GM23248 (cell line): ENCODE results near the gene SLC4A11. TPM values are rescaled to one million over a fixed set of nuclear protein-coding genes. Genes with fewer than 3 reads are reported as not detected.

Experiments
- DNase-seq: peaks from one replicate; pipeline ENCODE4 v3.0.0-alpha.2; 2015
- H2AFZ ChIP-seq: fragments of 200-600 bp; sonication (generic); 2 replicates; pipeline ENCODE4 v1.6.1; 2016; ENCODE audit warnings: antibody characterized with exemption
- H3F3A ChIP-seq: fragments of 200-600 bp; sonication (generic); 2 replicates; pipeline ENCODE4 v1.6.1; 2016; ENCODE audit warnings: mild to moderate bottlenecking, antibody characterized with exemption, mixed run types; ENCODE audit not compliant: insufficient read depth
- H3K27ac ChIP-seq: fragments of 200-600 bp; sonication (generic); 2 replicates; pipeline ENCODE4 v1.5.1; 2016; ENCODE audit warnings: mild to moderate bottlenecking
- H3K27me3 ChIP-seq: fragments of 200-600 bp; sonication (generic); replicated peaks from 2 replicates; pipeline ENCODE4 v1.6.1; 2016; ENCODE audit warnings: mild to moderate bottlenecking; ENCODE audit not compliant: insufficient read depth
- H3K36me3 ChIP-seq: fragments of 200-600 bp; sonication (generic); 2 replicates; pipeline ENCODE4 v1.6.1; 2016; ENCODE audit warnings: low read depth, mild to moderate bottlenecking
- H3K4me1 ChIP-seq: fragments of 200-600 bp; sonication (generic); 2 replicates; pipeline ENCODE4 v1.6.1; 2016; ENCODE audit warnings: mild to moderate bottlenecking; ENCODE audit not compliant: insufficient read depth
- H3K4me2 ChIP-seq: fragments of 200-600 bp; sonication (generic); one replicate; pipeline ENCODE4 v1.6.1; 2016; ENCODE audit warnings: mild to moderate bottlenecking; ENCODE audit not compliant: unreplicated experiment
- H3K4me3 ChIP-seq: fragments of 200-600 bp; sonication (generic); 2 replicates; pipeline ENCODE4 v1.5.1; 2016; ENCODE audit warnings: mild to moderate bottlenecking
- H3K79me2 ChIP-seq: fragments of 200-600 bp; sonication (generic); 2 replicates; pipeline ENCODE4 v1.6.1; 2016; ENCODE audit warnings: mild to moderate bottlenecking; ENCODE audit not compliant: insufficient read depth
- H3K9ac ChIP-seq: fragments of 200-600 bp; sonication (generic); 2 replicates; pipeline ENCODE4 v1.6.1; 2016; ENCODE audit warnings: mild to moderate bottlenecking
- H3K9me2 ChIP-seq: fragments of 200-600 bp; sonication (generic); 2 replicates; pipeline ENCODE4 v1.6.1; 2016; ENCODE audit warnings: mixed run types, mild to moderate bottlenecking, moderate library complexity; ENCODE audit not compliant: insufficient read depth
- H3K9me3 ChIP-seq: fragments of 200-600 bp; sonication (generic); one replicate; pipeline ENCODE4 v1.6.1; 2017; ENCODE audit warnings: low read depth
- H4K20me1 ChIP-seq: fragments of 200-600 bp; sonication (generic); 2 replicates; pipeline ENCODE4 v1.6.0; 2016; ENCODE audit not compliant: insufficient read depth
- EZH2 ChIP-seq: fragments of 200-600 bp; sonication (generic); IDR thresholded peaks from 2 replicates; pipeline ENCODE4 v1.6.1; 2018; ENCODE audit warnings: antibody characterized with exemption, mild to moderate bottlenecking; ENCODE audit not compliant: insufficient read depth, poor library complexity, severe bottlenecking
- EZH2phosphoT487 ChIP-seq: fragments of 200-600 bp; sonication (generic); IDR thresholded peaks from 2 replicates; pipeline ENCODE4 v1.6.1; 2018; ENCODE audit warnings: antibody characterized with exemption, moderate library complexity, mild to moderate bottlenecking, low read depth; ENCODE audit not compliant: insufficient read depth
- WGBS, 2 experiments: methylation state at CpG; one replicate each; pipeline ENCODE4 v1.1.6; 2015 to 2017; ENCODE audit warnings: low lambda C conversion rate in 2 of 2, low coverage in 1 of 2; ENCODE audit errors: missing lambda C conversion rate in 2 of 2; 5-methylcytosine and 5-hydroxymethylcytosine counted together
- in situ Hi-C: fragments of 300-500 bp; cut with MboI; formaldehyde crosslinking; loops from 2 replicates; pipeline ENCODE4 v1.15.0; 2020
- polyA plus RNA-seq: library from polyadenylated mRNA; unstranded; fragments of >200 nt; fragmentation: Nextera tagmentation; extraction: Ambion mirVana; gene quantifications from 2 replicates; pipeline ENCODE4 v1.2.1, GENCODE V29; 2016
- total RNA-seq: library from RNA; depleted of rRNA; stranded (reverse); fragments of >200 nt; shearing (Covaris generic); gene quantifications from 2 replicates; pipeline ENCODE4 v1.2.3, GENCODE V29; 2014

Gene SLC4A11
- total and polyA plus RNA-seq, 2 experiments from 2014 or later: 0.65 to 1.1 TPM

GRCh38 chr20:3245711-3246110, 6.7 kb upstream of the SLC4A11 start:
- Histone ChIP-seq H3K4me1 (peaks cover 9% of the 10 kb centered on the region; the same call in 1 of the 2 replicates), H4K20me1 (no peaks in the 10 kb centered on the region), H3K4me2 (no peak overlapping the region), H3K9me2 (no peaks in the 10 kb centered on the region), H2AFZ (no peak overlapping the region), H3K79me2 (no peaks in the 10 kb centered on the region), H3K27ac (no peak overlapping the region), H3K27me3 (no peaks in the 10 kb centered on the region), H3K9me3 (no peaks in the 10 kb centered on the region), H3K36me3 (peaks cover 1% of the 10 kb centered on the region; the same call in 1 of the 2 replicates), H3F3A (peaks cover 4% of the 10 kb centered on the region; the same call in 1 of the 2 replicates), H3K9ac (no peak overlapping the region), H3K4me3 (no peak overlapping the region)
- DNase-seq: no peak
- in situ Hi-C loops: no loop called here
- 79 to 83% methylated on average over 3 to 4 of the region's 4 CpGs for WGBS, 2 experiments
- no peak for TF ChIP-seq EZH2
- no peak for TF ChIP-seq EZH2phosphoT487

GRCh38 chr20:3245156-3245555, 6.2 kb upstream of the SLC4A11 start:
- 67 to 80% methylated on average over 2 of the region's 2 CpGs for WGBS, 2 experiments

GRCh38 chr20:3244613-3245012, 5.6 kb upstream of the SLC4A11 start:
- no peak overlapping the region for H3K27ac ChIP-seq
- 69 to 82% methylated on average over 1 of the region's 1 CpG for WGBS, 2 experiments
- H3K36me3 ChIP-seq: no peaks in the 10 kb centered on the region
- DNase-seq: no peak
- H3K4me3 ChIP-seq: no peak overlapping the region
- H3K9ac ChIP-seq: no peak overlapping the region
- H2AFZ ChIP-seq: no peak overlapping the region
- in situ Hi-C loops: no loop called here
- no peaks in the 10 kb centered on the region for H3K9me3 ChIP-seq
- peaks cover 4% of the 10 kb centered on the region; the same call in 1 of the 2 replicates for H3F3A ChIP-seq
- no peaks in the 10 kb centered on the region for H4K20me1 ChIP-seq
- H3K79me2 ChIP-seq: no peaks in the 10 kb centered on the region
- no peak overlapping the region for H3K4me2 ChIP-seq
- H3K27me3 ChIP-seq: no peaks in the 10 kb centered on the region
- H3K9me2 ChIP-seq: no peaks in the 10 kb centered on the region
- no peak for TF ChIP-seq EZH2phosphoT487
- no peak for TF ChIP-seq EZH2
- H3K4me1 ChIP-seq: peaks cover 8% of the 10 kb centered on the region; the same call in 1 of the 2 replicates

More at GRCh38 chr20:3245156-3245555, 6.2 kb upstream of the SLC4A11 start:
- Histone ChIP-seq H4K20me1 (no peaks in the 10 kb centered on the region), H3K4me3 (no peak overlapping the region), H3K9me2 (no peaks in the 10 kb centered on the region), H3K9me3 (no peaks in the 10 kb centered on the region), H2AFZ (no peak overlapping the region), H3K4me2 (no peak overlapping the region), H3K36me3 (no peaks in the 10 kb centered on the region), H3K4me1 (peaks cover 9% of the 10 kb centered on the region; the same call in 1 of the 2 replicates), H3K27me3 (no peaks in the 10 kb centered on the region), H3K79me2 (no peaks in the 10 kb centered on the region), H3F3A (peaks cover 4% of the 10 kb centered on the region; the same call in 1 of the 2 replicates), H3K9ac (no peak overlapping the region), H3K27ac (no peak overlapping the region)
- in situ Hi-C loops: no loop called here
- DNase-seq: no peak
- no peak for TF ChIP-seq EZH2phosphoT487
- no peak for TF ChIP-seq EZH2

GRCh38 chr20:3243718-3244358, 4.8 kb upstream of the SLC4A11 start:
- Histone ChIP-seq H3K36me3 (no peaks in the 10 kb centered on the region), H3K27ac (no peak overlapping the region), H2AFZ (no peak overlapping the region), H3K4me2 (no peak overlapping the region), H4K20me1 (no peaks in the 10 kb centered on the region), H3K4me1 (0 out of 2 replicates have a peak, but pooled peaks cover under 1% of the 10 kb centered on the region), H3K9ac (no peak overlapping the region), H3K9me2 (no peaks in the 10 kb centered on the region), H3K4me3 (no peak overlapping the region), H3K27me3 (no peaks in the 10 kb centered on the region), H3F3A (peaks cover 4% of the 10 kb centered on the region; the same call in 1 of the 2 replicates), H3K79me2 (no peaks in the 10 kb centered on the region), H3K9me3 (no peaks in the 10 kb centered on the region)
- no peak for DNase-seq
- in situ Hi-C loops: no loop called here
- no peak for TF ChIP-seq EZH2phosphoT487
- no peak for TF ChIP-seq EZH2
- 60 to 69% methylated on average over 11 of the region's 11 CpGs for WGBS, 2 experiments
